ENCODE results near the gene PRUNE1.

PRUNE1 gene

GRCh38 chr1:150985179-150985825 lies 22.9 kb upstream of the PRUNE1 start:
- no peak for TF ChIP-seq CTCF (IDR thresholded peaks at IDR 0.05; ENCODE audit: unreplicated experiment in 3 of 3)
- peaks cover 4% of the 10 kb centered on the region for H3K27me3 Mint-ChIP-seq (ENCODE audit: low read depth)
- no peak overlapping the region for H3K4me3 Mint-ChIP-seq
- peak overlapping the region in 1 of 3 experiments; percentile 33 for H3K27ac Mint-ChIP-seq
- peaks cover 14% of the 10 kb centered on the region for H3K4me1 Mint-ChIP-seq
- H3K36me3 Mint-ChIP-seq (ENCODE audit: low read depth) = no peaks in the 10 kb centered on the region
- no peaks in the 10 kb centered on the region for H3K9me3 Mint-ChIP-seq

GRCh38 chr1:150987924-150988323 lies 20.3 kb upstream of the PRUNE1 start:
- no peak overlapping the region for H3K4me3 Mint-ChIP-seq
- H3K36me3 Mint-ChIP-seq (ENCODE audit: low read depth) = no peaks in the 10 kb centered on the region
- TF ChIP-seq CTCF (IDR thresholded peaks at IDR 0.05; ENCODE audit: unreplicated experiment in 3 of 3) = no peak
- H3K27me3 Mint-ChIP-seq (ENCODE audit: low read depth) = peaks cover 4% of the 10 kb centered on the region
- H3K9me3 Mint-ChIP-seq = no peaks in the 10 kb centered on the region
- no peaks in the 10 kb centered on the region for H3K4me1 Mint-ChIP-seq
- no peak overlapping the region for H3K27ac Mint-ChIP-seq

- Mint-ChIP-seq H3K9me3 (no peaks in the 10 kb centered on the region), H3K27me3 (ENCODE audit: low read depth) (no peaks in the 10 kb centered on the region), H3K4me1 (peaks cover 5% of the 10 kb centered on the region), H3K4me3 (no peak overlapping the region), H3K36me3 (ENCODE audit: low read depth) (peaks cover 10% of the 10 kb centered on the region), H3K27ac (peak overlapping the region in 1 of 3 experiments; percentile 18)
- TF ChIP-seq CTCF (IDR thresholded peaks at IDR 0.05; ENCODE audit: unreplicated experiment in 3 of 3) = no peak
These were observed 15.6 kb upstream of the PRUNE1 start for GRCh38 chr1:150992626-150993025.

- no peaks in the 10 kb centered on the region for H3K9me3 Mint-ChIP-seq
- H3K4me1 Mint-ChIP-seq = peaks cover 5% of the 10 kb centered on the region
- H3K27ac Mint-ChIP-seq = no peak overlapping the region
These were observed 14.0 kb upstream of the PRUNE1 start for GRCh38 chr1:150994248-150994647.

GRCh38 chr1:150995460-150995859 lies 12.8 kb upstream of the PRUNE1 start:
- Mint-ChIP-seq H3K9me3 (no peaks in the 10 kb centered on the region), H3K36me3 (ENCODE audit: low read depth) (peaks cover 24% of the 10 kb centered on the region), H3K27me3 (ENCODE audit: low read depth) (no peaks in the 10 kb centered on the region), H3K27ac (no peak overlapping the region), H3K4me3 (no peak overlapping the region), H3K4me1 (peaks cover 5% of the 10 kb centered on the region)
- no peak for TF ChIP-seq CTCF (IDR thresholded peaks at IDR 0.05; ENCODE audit: unreplicated experiment in 3 of 3)

More at GRCh38 chr1:150994248-150994647, 14.0 kb upstream of the PRUNE1 start:
- H3K36me3 Mint-ChIP-seq (ENCODE audit: low read depth) = peaks cover 21% of the 10 kb centered on the region
- H3K4me3 Mint-ChIP-seq = no peak overlapping the region
- no peak for TF ChIP-seq CTCF (IDR thresholded peaks at IDR 0.05; ENCODE audit: unreplicated experiment in 3 of 3)
- no peaks in the 10 kb centered on the region for H3K27me3 Mint-ChIP-seq (ENCODE audit: low read depth)

GRCh38 chr1:150995896-150996295 lies 12.4 kb upstream of the PRUNE1 start:
- Mint-ChIP-seq H3K27ac (no peak overlapping the region), H3K27me3 (ENCODE audit: low read depth) (no peaks in the 10 kb centered on the region), H3K4me1 (peaks cover 5% of the 10 kb centered on the region), H3K36me3 (ENCODE audit: low read depth) (peaks cover 27% of the 10 kb centered on the region), H3K9me3 (no peaks in the 10 kb centered on the region), H3K4me3 (no peak overlapping the region)
- peak; percentile 85 to 90 (median 86) for TF ChIP-seq CTCF (IDR thresholded peaks at IDR 0.05; ENCODE audit: unreplicated experiment in 3 of 3)

All from nephron (organoid).